ENCODE measurements around the gene IQCH.

The IQCH gene

GRCh38 chr15:67512140-67512539 is 257.6 kb downstream of the IQCH start:
- H3K36me3 ChIP-seq (ENCODE audit: insufficient read depth, low read depth, low read length), result no peaks in the 10 kb centered on the region; the same call in 1 of the 2 replicates

GRCh38 chr15:67512933-67513714 is 258.5 kb downstream of the IQCH start:
- Histone ChIP-seq H3K4me1 (ENCODE audit: insufficient read depth, low read length) (no peaks in the 10 kb centered on the region), H3K9ac (ENCODE audit: low read depth, low read length) (no peak overlapping the region), H3K27me3 (ENCODE audit: insufficient read depth, low read length) (no peaks in the 10 kb centered on the region), H3K9me3 (ENCODE audit: insufficient read depth, low read depth, low read length) (no peaks in the 10 kb centered on the region), H3K4me3 (ENCODE audit: low read length) (no peak overlapping the region), H3K36me3 (ENCODE audit: insufficient read depth, low read depth, low read length) (no peaks in the 10 kb centered on the region; the same call in 1 of the 2 replicates), H3K27ac (ENCODE audit: low read length) (no peak overlapping the region)

More at GRCh38 chr15:67512140-67512539, 257.6 kb downstream of the IQCH start:
- no peaks in the 10 kb centered on the region for H3K27me3 ChIP-seq (ENCODE audit: insufficient read depth, low read length)
- no peaks in the 10 kb centered on the region for H3K9me3 ChIP-seq (ENCODE audit: insufficient read depth, low read depth, low read length)
- H3K9ac ChIP-seq (ENCODE audit: low read depth, low read length), result no peak overlapping the region
- H3K4me3 ChIP-seq (ENCODE audit: low read length), result no peak overlapping the region
- H3K4me1 ChIP-seq (ENCODE audit: insufficient read depth, low read length), result no peaks in the 10 kb centered on the region
- H3K27ac ChIP-seq (ENCODE audit: low read length), result no peak overlapping the region

- Histone ChIP-seq H3K4me3 (ENCODE audit: low read length) (no peak overlapping the region), H3K9me3 (ENCODE audit: insufficient read depth, low read depth, low read length) (no peaks in the 10 kb centered on the region), H3K27ac (ENCODE audit: low read length) (no peak overlapping the region), H3K4me1 (ENCODE audit: insufficient read depth, low read length) (no peaks in the 10 kb centered on the region), H3K9ac (ENCODE audit: low read depth, low read length) (no peak overlapping the region), H3K27me3 (ENCODE audit: insufficient read depth, low read length) (peaks cover 1% of the 10 kb centered on the region; the same call in 1 of the 2 replicates), H3K36me3 (ENCODE audit: insufficient read depth, low read depth, low read length) (no peaks in the 10 kb centered on the region; the same call in 1 of the 2 replicates)
Observed at GRCh38 chr15:67515090-67515489, 260.5 kb downstream of the IQCH start.

GRCh38 chr15:67515557-67515956 is 261.0 kb downstream of the IQCH start:
- Histone ChIP-seq H3K27me3 (ENCODE audit: insufficient read depth, low read length) (peaks cover 6% of the 10 kb centered on the region; the same call in 1 of the 2 replicates), H3K4me3 (ENCODE audit: low read length) (no peak overlapping the region), H3K36me3 (ENCODE audit: insufficient read depth, low read depth, low read length) (no peaks in the 10 kb centered on the region; the same call in 1 of the 2 replicates), H3K4me1 (ENCODE audit: insufficient read depth, low read length) (no peaks in the 10 kb centered on the region), H3K9ac (ENCODE audit: low read depth, low read length) (no peak overlapping the region), H3K9me3 (ENCODE audit: insufficient read depth, low read depth, low read length) (no peaks in the 10 kb centered on the region), H3K27ac (ENCODE audit: low read length) (no peak overlapping the region)

GRCh38 chr15:67520321-67521028 is 265.9 kb downstream of the IQCH start:
- no peak overlapping the region for H3K27ac ChIP-seq (ENCODE audit: low read length)
- H3K4me1 ChIP-seq (ENCODE audit: insufficient read depth, low read length), result peaks cover 15% of the 10 kb centered on the region; the same call in 1 of the 2 replicates
- H3K9me3 ChIP-seq (ENCODE audit: insufficient read depth, low read depth, low read length), result no peaks in the 10 kb centered on the region
- peak overlapping the region; percentile 74 for H3K4me3 ChIP-seq (ENCODE audit: low read length)
- no peaks in the 10 kb centered on the region for H3K36me3 ChIP-seq (ENCODE audit: insufficient read depth, low read depth, low read length)
- H3K27me3 ChIP-seq (ENCODE audit: insufficient read depth, low read length), result peaks cover 22% of the 10 kb centered on the region; the same call in 1 of the 2 replicates
- no peak overlapping the region for H3K9ac ChIP-seq (ENCODE audit: low read depth, low read length)

GRCh38 chr15:67521029-67521782 is 266.6 kb downstream of the IQCH start, which contains the start of gene C15orf61:
Gene C15orf61, plus strand, starts transcription at chr15:67521131. Its CDS starts 118 bp downstream, at chr15:67521249.
- Histone ChIP-seq H3K36me3 (ENCODE audit: insufficient read depth, low read depth, low read length) (no peaks in the 10 kb centered on the region), H3K27ac (ENCODE audit: low read length) (no peak within 1 kb of the TSS), H3K4me1 (ENCODE audit: insufficient read depth, low read length) (peaks cover 15% of the 10 kb centered on the region; the same call in 1 of the 2 replicates), H3K4me3 (ENCODE audit: low read length) (peak within 1 kb of the TSS; percentile 74), H3K9me3 (ENCODE audit: insufficient read depth, low read depth, low read length) (no peaks in the 10 kb centered on the region), H3K9ac (ENCODE audit: low read depth, low read length) (peak within 1 kb of the TSS; percentile 79), H3K27me3 (ENCODE audit: insufficient read depth, low read length) (peaks cover 22% of the 10 kb centered on the region; the same call in 1 of the 2 replicates)

- H3K9me3 ChIP-seq (ENCODE audit: insufficient read depth, low read depth, low read length), result no peaks in the 10 kb centered on the region
- H3K4me1 ChIP-seq (ENCODE audit: insufficient read depth, low read length), result peaks cover 15% of the 10 kb centered on the region; the same call in 1 of the 2 replicates
- no peak overlapping the region for H3K27ac ChIP-seq (ENCODE audit: low read length)
- no peaks in the 10 kb centered on the region for H3K36me3 ChIP-seq (ENCODE audit: insufficient read depth, low read depth, low read length)
- peak overlapping the region; percentile 79; the same call in 1 of the 2 replicates for H3K9ac ChIP-seq (ENCODE audit: low read depth, low read length)
- H3K4me3 ChIP-seq (ENCODE audit: low read length), result peak overlapping the region; percentile 74
- H3K27me3 ChIP-seq (ENCODE audit: insufficient read depth, low read length), result peaks cover 22% of the 10 kb centered on the region; the same call in 1 of the 2 replicates
Observed at GRCh38 chr15:67521783-67522568, 267.4 kb downstream of the IQCH start.

GRCh38 chr15:67523330-67523729 is 268.7 kb downstream of the IQCH start:
- no peak overlapping the region for H3K27ac ChIP-seq (ENCODE audit: low read length)
- H3K4me3 ChIP-seq (ENCODE audit: low read length), result peak overlapping the region; percentile 74; the same call in 1 of the 2 replicates
- no peak overlapping the region for H3K9ac ChIP-seq (ENCODE audit: low read depth, low read length)
- no peaks in the 10 kb centered on the region for H3K36me3 ChIP-seq (ENCODE audit: insufficient read depth, low read depth, low read length)
- peaks cover 15% of the 10 kb centered on the region; the same call in 1 of the 2 replicates for H3K4me1 ChIP-seq (ENCODE audit: insufficient read depth, low read length)
- H3K9me3 ChIP-seq (ENCODE audit: insufficient read depth, low read depth, low read length), result no peaks in the 10 kb centered on the region
- H3K27me3 ChIP-seq (ENCODE audit: insufficient read depth, low read length), result peaks cover 22% of the 10 kb centered on the region; the same call in 1 of the 2 replicates

- Histone ChIP-seq H3K27ac (ENCODE audit: low read length) (no peak overlapping the region), H3K27me3 (ENCODE audit: insufficient read depth, low read length) (peaks cover 22% of the 10 kb centered on the region; the same call in 1 of the 2 replicates), H3K9me3 (ENCODE audit: insufficient read depth, low read depth, low read length) (no peaks in the 10 kb centered on the region), H3K36me3 (ENCODE audit: insufficient read depth, low read depth, low read length) (no peaks in the 10 kb centered on the region), H3K4me1 (ENCODE audit: insufficient read depth, low read length) (peaks cover 15% of the 10 kb centered on the region; the same call in 1 of the 2 replicates), H3K4me3 (ENCODE audit: low read length) (no peak overlapping the region), H3K9ac (ENCODE audit: low read depth, low read length) (no peak overlapping the region)
Observed at GRCh38 chr15:67524235-67524634, 269.6 kb downstream of the IQCH start.

GRCh38 chr15:67528513-67528912 is 273.9 kb downstream of the IQCH start:
- no peak overlapping the region for H3K9ac ChIP-seq (ENCODE audit: low read depth, low read length)

More at GRCh38 chr15:67528513-67528912, 273.9 kb downstream of the IQCH start:
- no peaks in the 10 kb centered on the region for H3K36me3 ChIP-seq (ENCODE audit: insufficient read depth, low read depth, low read length)
- no peak overlapping the region for H3K27ac ChIP-seq (ENCODE audit: low read length)
- H3K27me3 ChIP-seq (ENCODE audit: insufficient read depth, low read length), result no peaks in the 10 kb centered on the region
- no peak overlapping the region for H3K4me3 ChIP-seq (ENCODE audit: low read length)
- H3K4me1 ChIP-seq (ENCODE audit: insufficient read depth, low read length), result peaks cover 2% of the 10 kb centered on the region; the same call in 1 of the 2 replicates
- no peaks in the 10 kb centered on the region for H3K9me3 ChIP-seq (ENCODE audit: insufficient read depth, low read depth, low read length)
